Activated naive CD4-positive, alpha-beta T cell treated with anti-CD3 and anti-CD28 coated beads for 36 hours (primary cell): Measurements from ENCODE around the gene RNASEL. TPM values are rescaled to one million over a fixed set of nuclear protein-coding genes. Genes with fewer than 3 reads are reported as not detected.
"Not testable (repeated sequence)": the region's sequence is repeated elsewhere in the genome, so short reads cannot be mapped to it uniquely, and the experiment has no call there.

ENCODE experiments used
- CTCF ChIA-PET: fragments of 350-600 bp; sonication (Branson Sonifier 250); formaldehyde crosslinking; loops from one replicate; lab custom pipeline; 2021; ENCODE audit warnings: antibody characterized with exemption; lab: Charles Lee
- DNase-seq: peaks from one replicate; pipeline ENCODE4 v3.0.0-alpha.2; 2020
- H3K27ac Mint-ChIP-seq: one replicate; pipeline ENCODE4 v1.8.0; 2021; ENCODE audit warnings: mild to moderate bottlenecking, mixed read lengths
- H3K27me3 Mint-ChIP-seq: one replicate; pipeline ENCODE4 v1.8.0; 2021; ENCODE audit warnings: low read depth, mixed read lengths
- H3K36me3 Mint-ChIP-seq: one replicate; pipeline ENCODE4 v1.8.0; 2021; ENCODE audit warnings: low read depth, mixed read lengths
- H3K4me1 Mint-ChIP-seq: one replicate; pipeline ENCODE4 v1.8.0; 2021; ENCODE audit warnings: low read depth, mixed read lengths
- H3K4me3 Mint-ChIP-seq: one replicate; pipeline ENCODE4 v1.8.0; 2021; ENCODE audit warnings: mild to moderate bottlenecking, moderate library complexity, mixed read lengths
- H3K9me3 Mint-ChIP-seq: one replicate; pipeline ENCODE4 v1.8.0; 2021; ENCODE audit warnings: mixed read lengths
- intact Hi-C: fragments of 100-400 bp; cut with micrococcal nuclease; formaldehyde crosslinking; loops from one replicate; pipeline ENCODE4 v1.15.1; 2023
- total RNA-seq, 2 experiments: library from RNA; stranded (reverse); gene quantifications; one replicate each; pipeline ENCODE4 v1.2.3, GENCODE V29; 2021

Gene RNASEL
- total RNA-seq, 2 experiments from 2014 or later: 2.5 TPM

- no peak overlapping the region for H3K4me3 Mint-ChIP-seq
- H3K27ac Mint-ChIP-seq: no peak overlapping the region
- DNase-seq: no peak
- no peaks in the 10 kb centered on the region for H3K36me3 Mint-ChIP-seq
- H3K4me1 Mint-ChIP-seq: no peaks in the 10 kb centered on the region
- peaks cover 7% of the 10 kb centered on the region for H3K9me3 Mint-ChIP-seq
- intact Hi-C loops: no loop called here
- H3K27me3 Mint-ChIP-seq: peaks cover 10% of the 10 kb centered on the region
- CTCF ChIA-PET: no interaction called here
Measured at GRCh38 chr1:182549811-182550210, 39.2 kb downstream of the RNASEL start.

- Mint-ChIP-seq H3K27me3 (peaks cover 12% of the 10 kb centered on the region), H3K27ac (no peak overlapping the region), H3K36me3 (no peaks in the 10 kb centered on the region), H3K4me1 (no peaks in the 10 kb centered on the region), H3K9me3 (peaks cover 7% of the 10 kb centered on the region), H3K4me3 (no peak overlapping the region)
- no peak for DNase-seq
- CTCF ChIA-PET: no interaction called here
- intact Hi-C loops: no loop called here
Measured at GRCh38 chr1:182549346-182549745, 39.7 kb downstream of the RNASEL start.

- Mint-ChIP-seq H3K9me3 (no peaks in the 10 kb centered on the region), H3K4me3 (no peak overlapping the region), H3K27me3 (peaks cover 6% of the 10 kb centered on the region), H3K36me3 (no peaks in the 10 kb centered on the region), H3K4me1 (no peaks in the 10 kb centered on the region), H3K27ac (no peak overlapping the region)
- intact Hi-C loops: no loop called here
- CTCF ChIA-PET: no interaction called here
- DNase-seq: no peak
Measured at GRCh38 chr1:182533896-182534295, 55.2 kb downstream of the RNASEL start.

GRCh38 chr1:182528206-182528605 lies 60.9 kb downstream of the RNASEL start:
- H3K36me3 Mint-ChIP-seq, intact Hi-C loops, H3K27ac Mint-ChIP-seq, CTCF ChIA-PET, H3K4me1 Mint-ChIP-seq, DNase-seq, H3K4me3 Mint-ChIP-seq: not testable (repeated sequence)
- Mint-ChIP-seq H3K9me3 (peaks cover 28% of the 10 kb centered on the region), H3K27me3 (peaks cover 12% of the 10 kb centered on the region)

GRCh38 chr1:182527680-182528079 lies 61.4 kb downstream of the RNASEL start:
- H3K9me3 Mint-ChIP-seq: peaks cover 28% of the 10 kb centered on the region
- intact Hi-C loops: no loop called here

GRCh38 chr1:182525342-182525741 lies 63.7 kb downstream of the RNASEL start:
- peaks cover 22% of the 10 kb centered on the region for H3K27me3 Mint-ChIP-seq
- no peak for DNase-seq
- CTCF ChIA-PET: no interaction called here
- no peak overlapping the region for H3K27ac Mint-ChIP-seq
- peaks cover 2% of the 10 kb centered on the region for H3K36me3 Mint-ChIP-seq
- intact Hi-C loops: no loop called here
- no peaks in the 10 kb centered on the region for H3K4me1 Mint-ChIP-seq
- H3K4me3 Mint-ChIP-seq: no peak overlapping the region
- peaks cover 28% of the 10 kb centered on the region for H3K9me3 Mint-ChIP-seq

More at GRCh38 chr1:182527680-182528079, 61.4 kb downstream of the RNASEL start:
- Mint-ChIP-seq H3K4me3 (no peak overlapping the region), H3K36me3 (peaks cover 2% of the 10 kb centered on the region), H3K27me3 (peaks cover 12% of the 10 kb centered on the region), H3K4me1 (no peaks in the 10 kb centered on the region), H3K27ac (no peak overlapping the region)
- no peak for DNase-seq
- CTCF ChIA-PET: no interaction called here

Other genes with a start within 250 kb of the RNASEL start
- 10 to 100 TPM; 71.5 to 73.1 TPM for gene GLUL, start 197.5 kb downstream of the RNASEL start, total RNA-seq
- not detected for gene TEDDM1, start 188.6 kb downstream of the RNASEL start, total RNA-seq
- not detected for gene RGSL1, start 139.1 kb downstream of the RNASEL start, total RNA-seq
- 10 to 100 TPM; 35.3 to 37.3 TPM for gene RGS16, start 15.1 kb upstream of the RNASEL start, total RNA-seq
- not detected for gene RGS8, start 95.3 kb upstream of the RNASEL start, total RNA-seq
- gene NPL, start 200.5 kb upstream of the RNASEL start, total RNA-seq: 1 to 10 TPM; 4.6 to 5.9 TPM